SKM-1 treated with dmso at 0.1 percent for 144 hours (cell line): ENCODE data around the gene DNAH6.
"Not testable (repeated sequence)": the region's sequence is repeated elsewhere in the genome, so short reads cannot be mapped to it uniquely, and the experiment has no call there.

ENCODE experiments used
- DNase-seq: peaks from one replicate; lab custom pipeline; 2025; ENCODE audit not compliant: unreplicated experiment; lab: John Stamatoyannopoulos, UW

Gene DNAH6

GRCh38 chr2:84858937-84859336 lies 342.6 kb downstream of the DNAH6 start:
- no peak for DNase-seq

DNA sequence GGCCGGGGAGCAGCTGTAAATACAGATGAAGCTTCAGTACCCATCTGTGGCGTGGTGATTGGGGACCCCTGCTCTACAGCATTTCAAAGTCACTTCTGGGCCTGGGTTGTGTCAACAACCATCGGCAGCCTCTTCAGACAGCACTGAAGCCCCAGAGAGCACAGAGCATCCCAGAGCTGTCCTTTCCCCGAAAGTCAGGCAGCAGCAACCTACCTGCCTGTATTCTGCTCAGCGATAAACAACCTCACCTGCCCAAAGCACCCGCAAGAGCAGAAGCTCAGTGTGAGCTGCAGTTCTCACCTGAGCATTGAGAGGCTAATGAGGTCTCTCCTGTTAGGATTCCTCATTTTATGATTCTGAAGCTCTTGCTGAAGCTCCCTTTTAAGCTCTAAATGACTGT lies 345.2 kb downstream of the DNAH6 start:
- no peak for DNase-seq

DNA sequence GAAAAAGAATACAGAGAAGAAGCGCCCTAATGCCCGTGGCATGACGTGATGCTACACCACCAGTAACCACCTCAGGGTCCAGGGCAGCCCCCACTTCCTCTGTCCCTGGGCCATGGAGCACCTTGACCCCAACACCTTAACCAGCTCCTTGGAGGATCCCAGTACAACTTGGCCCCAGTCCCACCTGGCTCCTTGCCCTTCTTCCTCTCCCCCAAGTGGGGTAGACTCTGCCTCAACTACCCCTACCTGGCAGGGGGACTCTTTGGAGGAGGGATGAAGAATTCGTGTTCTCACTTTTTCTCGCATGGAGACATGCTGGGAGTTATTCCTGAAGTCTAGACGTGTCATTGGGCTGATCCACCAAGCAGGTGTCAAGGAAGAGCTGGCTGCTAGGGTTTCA lies 345.7 kb downstream of the DNAH6 start:
- no peak for DNase-seq

DNA sequence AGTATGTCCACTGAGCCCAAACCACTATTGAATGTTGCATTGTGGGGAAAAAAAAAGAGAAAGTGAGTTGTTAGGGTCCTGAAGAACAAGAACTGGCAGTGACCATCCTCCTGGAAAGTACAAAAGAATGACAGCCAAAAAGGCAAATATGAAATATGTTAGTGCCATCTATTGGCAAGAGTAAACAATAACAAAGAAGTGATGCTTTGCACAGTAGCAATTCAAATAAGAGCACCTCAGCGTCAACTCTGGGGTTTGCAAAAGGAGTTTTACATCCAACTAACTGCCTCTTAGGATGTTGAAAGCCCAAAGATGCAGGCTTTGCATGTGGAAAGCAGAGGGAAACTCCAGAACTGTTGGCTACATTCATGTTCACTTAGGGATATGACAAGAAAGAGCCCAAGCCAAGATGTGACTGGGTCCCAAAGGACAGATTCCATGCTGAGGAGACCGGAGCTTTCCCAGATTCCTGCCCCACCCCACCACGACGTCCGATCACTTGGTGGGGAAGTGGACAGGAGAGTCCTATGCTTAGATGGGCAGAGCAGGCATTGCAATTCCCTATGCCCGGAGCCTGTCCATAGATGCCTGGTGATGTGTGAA lies 349.0 kb downstream of the DNAH6 start:
- DNase-seq, result peak; percentile 18

- DNase-seq, result no peak
Observed at GRCh38 chr2:84866122-84866521, 349.8 kb downstream of the DNAH6 start.

DNA sequence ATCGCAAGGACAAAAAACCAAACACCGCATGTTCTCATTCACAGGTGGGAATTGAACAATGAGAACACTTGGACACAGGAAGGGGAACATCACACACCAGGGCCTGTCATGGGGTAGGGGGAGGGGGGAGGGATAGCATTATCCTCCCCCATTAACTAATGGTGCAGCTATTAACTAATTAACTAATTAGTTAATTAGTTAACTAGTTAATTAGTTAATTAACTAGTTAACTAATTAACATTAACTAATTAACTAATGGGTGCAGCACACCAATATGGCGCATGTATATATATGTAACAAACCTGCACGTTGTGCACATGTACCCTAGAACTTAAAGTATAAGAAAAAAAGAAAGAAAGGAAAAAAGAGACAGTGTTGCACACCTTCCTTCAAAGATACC lies 352.0 kb downstream of the DNAH6 start:
- not testable (repeated sequence) for DNase-seq
